Measurements from ENCODE around the gene PDLIM1. TPM values are rescaled to one million over a fixed set of nuclear protein-coding genes. Genes with fewer than 3 reads are reported as not detected.
A peak's percentile ranks its signal among the peaks of the same experiment; 100 is the strongest.

PDLIM1 gene
- total and polyA plus RNA-seq, 2 donors from 2014 or later, result 72.9 to 148 TPM

- Histone ChIP-seq H3K27me3 (ENCODE audit: control insufficient read depth, insufficient read depth, low read length) (no peaks in the 10 kb centered on the region), H3K9ac (ENCODE audit: low read length in 3 of 3) (no peak overlapping the region), H3K9me3 (ENCODE audit: control insufficient read depth in 2 of 3, insufficient read depth in 1 of 3, low read length in 3 of 3) (no peaks in the 10 kb centered on the region), H3K4me1 (ENCODE audit: control insufficient read depth in 2 of 3, insufficient read depth in 2 of 3, low read depth in 1 of 3, low read length in 3 of 3) (no peaks in the 10 kb centered on the region), H3K36me3 (ENCODE audit: control insufficient read depth in 2 of 3, insufficient read depth in 3 of 3, low read length in 3 of 3) (no peaks in the 10 kb centered on the region), H3K4me3 (ENCODE audit: low read length in 3 of 3) (no peak overlapping the region), H3K27ac (ENCODE audit: low read depth in 2 of 2, low read length in 2 of 2) (no peak overlapping the region)
- DNase-seq (peak in 4 of 5 donors; percentile 47 to 64 (median 60)), FAIRE-seq (no peak)
- TF ChIP-seq CTCF (IDR thresholded peaks at IDR 0.05; ENCODE audit: borderline replicate concordance, extremely low read depth, insufficient read depth), result no peak
- intact Hi-C loops (cut with DNase I), result no loop called here
These were observed 46.8 kb upstream of the PDLIM1 start for GRCh38 chr10:95337423-95338160.

GRCh38 chr10:95336702-95337101 lies 45.9 kb upstream of the PDLIM1 start:
- no peaks in the 10 kb centered on the region for H3K4me1 ChIP-seq (ENCODE audit: control insufficient read depth in 2 of 3, insufficient read depth in 2 of 3, low read depth in 1 of 3, low read length in 3 of 3)
- no peak for DNase-seq
- intact Hi-C loops (cut with DNase I), result no loop called here
- TF ChIP-seq CTCF (IDR thresholded peaks at IDR 0.05; ENCODE audit: borderline replicate concordance, extremely low read depth, insufficient read depth), result no peak
- no peak overlapping the region for H3K9ac ChIP-seq (ENCODE audit: low read length in 3 of 3)
- H3K36me3 ChIP-seq (ENCODE audit: control insufficient read depth in 2 of 3, insufficient read depth in 3 of 3, low read length in 3 of 3), result no peaks in the 10 kb centered on the region
- no peak for FAIRE-seq
- no peak overlapping the region for H3K27ac ChIP-seq (ENCODE audit: low read depth in 2 of 2, low read length in 2 of 2)
- H3K9me3 ChIP-seq (ENCODE audit: control insufficient read depth in 2 of 3, insufficient read depth in 1 of 3, low read length in 3 of 3), result no peaks in the 10 kb centered on the region
- H3K4me3 ChIP-seq (ENCODE audit: low read length in 3 of 3), result no peak overlapping the region
- H3K27me3 ChIP-seq (ENCODE audit: control insufficient read depth, insufficient read depth, low read length), result no peaks in the 10 kb centered on the region

- DNase-seq, result no peak
- no peak for FAIRE-seq
- Histone ChIP-seq H3K36me3 (ENCODE audit: control insufficient read depth in 2 of 3, insufficient read depth in 3 of 3, low read length in 3 of 3) (peaks cover 0 to 2% (median 0%) of the 10 kb centered on the region in 3 donors), H3K9ac (ENCODE audit: low read length in 3 of 3) (no peak overlapping the region), H3K27ac (ENCODE audit: low read depth in 2 of 2, low read length in 2 of 2) (no peak overlapping the region), H3K4me3 (ENCODE audit: low read length in 3 of 3) (no peak overlapping the region), H3K27me3 (ENCODE audit: control insufficient read depth, insufficient read depth, low read length) (no peaks in the 10 kb centered on the region), H3K9me3 (ENCODE audit: control insufficient read depth in 2 of 3, insufficient read depth in 1 of 3, low read length in 3 of 3) (no peaks in the 10 kb centered on the region), H3K4me1 (ENCODE audit: control insufficient read depth in 2 of 3, insufficient read depth in 2 of 3, low read depth in 1 of 3, low read length in 3 of 3) (no peaks in the 10 kb centered on the region)
- intact Hi-C loops (cut with DNase I), result no loop called here
- TF ChIP-seq CTCF (IDR thresholded peaks at IDR 0.05; ENCODE audit: borderline replicate concordance, extremely low read depth, insufficient read depth), result no peak
These were observed 45.3 kb upstream of the PDLIM1 start for GRCh38 chr10:95335933-95336699.

Measured in kidney (tissue), 14 donors.